Chondrocyte (in vitro differentiated cells): ENCODE results near the gene KIF25. TPM values are rescaled to one million over a fixed set of nuclear protein-coding genes. Genes with fewer than 3 reads are reported as not detected.

Source experiments
- DNase-seq: peaks from one replicate; pipeline ENCODE4 v3.0.0; 2021; ENCODE audit warnings: mixed read lengths, low spot score
- H3K27ac Mint-ChIP-seq: one replicate; pipeline ENCODE4 v1.8.0; 2021; ENCODE audit warnings: mild to moderate bottlenecking, moderate library complexity, mixed read lengths; ENCODE audit not compliant: unreplicated experiment
- H3K27me3 Mint-ChIP-seq: 2 replicates; pipeline ENCODE4 v1.8.0; 2021; ENCODE audit warnings: low read depth, mixed read lengths
- H3K36me3 Mint-ChIP-seq: 2 replicates; pipeline ENCODE4 v1.8.0; 2021; ENCODE audit warnings: low read depth, mixed read lengths
- H3K4me1 Mint-ChIP-seq: 2 replicates; pipeline ENCODE4 v1.8.0; 2021; ENCODE audit warnings: low read depth, mild to moderate bottlenecking, mixed read lengths
- H3K4me3 Mint-ChIP-seq: one replicate; pipeline ENCODE4 v1.8.0; 2021; ENCODE audit warnings: mild to moderate bottlenecking, moderate library complexity, mixed read lengths; ENCODE audit not compliant: unreplicated experiment
- H3K9me3 Mint-ChIP-seq: 2 replicates; pipeline ENCODE4 v1.8.0; 2021; ENCODE audit warnings: low read depth, mixed read lengths
- total RNA-seq: library from RNA; stranded (reverse); gene quantifications from 3 replicates; pipeline ENCODE4 v1.2.1, GENCODE V29; 2021
- TF ChIP-seq, protein P1 (sequence below): fragments of 200-600 bp; sonication (generic); IDR thresholded peaks from 2 replicates; pipeline ENCODE4 v1.5.0; 2021; ENCODE audit warnings: antibody characterized with exemption, mild to moderate bottlenecking, moderate library complexity

KIF25 gene
- total RNA-seq, 1 donor from 2014 or later = not detected

DNA sequence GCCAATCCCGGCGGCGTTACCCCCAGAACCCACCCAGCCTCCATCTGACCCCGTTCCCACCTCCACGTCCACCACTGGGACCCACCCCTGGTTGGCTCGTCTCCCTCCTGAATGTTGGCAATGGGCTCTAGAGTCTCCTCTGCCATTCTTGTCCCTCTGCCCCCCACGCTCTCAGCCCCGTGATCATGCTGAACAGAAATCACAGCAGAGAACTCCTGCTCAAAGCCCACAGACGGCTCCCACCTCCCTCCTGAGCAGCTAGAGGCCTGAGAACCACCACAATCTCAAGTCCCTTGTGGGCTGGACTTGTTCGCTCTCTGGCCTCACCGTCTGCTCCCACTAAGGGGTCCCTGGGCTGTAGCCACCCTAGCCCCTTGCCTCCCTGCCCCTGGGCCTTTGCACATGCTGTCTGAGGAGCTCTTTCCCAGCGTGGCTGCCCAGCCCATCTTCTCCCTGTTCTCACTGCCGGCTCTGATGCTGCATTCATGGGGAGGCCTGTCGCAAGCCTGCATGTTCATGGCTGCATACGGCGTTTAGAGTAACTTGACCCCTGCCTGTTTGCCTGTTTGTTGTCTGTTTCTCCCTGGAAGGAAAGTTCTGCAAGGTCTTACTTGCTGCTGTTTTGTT, 92.7 kb downstream of the KIF25 start:
- H3K4me1 Mint-ChIP-seq = peaks cover 20% of the 10 kb centered on the region
- H3K27me3 Mint-ChIP-seq = peaks cover 5% of the 10 kb centered on the region
- H3K36me3 Mint-ChIP-seq = no peaks in the 10 kb centered on the region
- TF ChIP-seq, protein P1, sequence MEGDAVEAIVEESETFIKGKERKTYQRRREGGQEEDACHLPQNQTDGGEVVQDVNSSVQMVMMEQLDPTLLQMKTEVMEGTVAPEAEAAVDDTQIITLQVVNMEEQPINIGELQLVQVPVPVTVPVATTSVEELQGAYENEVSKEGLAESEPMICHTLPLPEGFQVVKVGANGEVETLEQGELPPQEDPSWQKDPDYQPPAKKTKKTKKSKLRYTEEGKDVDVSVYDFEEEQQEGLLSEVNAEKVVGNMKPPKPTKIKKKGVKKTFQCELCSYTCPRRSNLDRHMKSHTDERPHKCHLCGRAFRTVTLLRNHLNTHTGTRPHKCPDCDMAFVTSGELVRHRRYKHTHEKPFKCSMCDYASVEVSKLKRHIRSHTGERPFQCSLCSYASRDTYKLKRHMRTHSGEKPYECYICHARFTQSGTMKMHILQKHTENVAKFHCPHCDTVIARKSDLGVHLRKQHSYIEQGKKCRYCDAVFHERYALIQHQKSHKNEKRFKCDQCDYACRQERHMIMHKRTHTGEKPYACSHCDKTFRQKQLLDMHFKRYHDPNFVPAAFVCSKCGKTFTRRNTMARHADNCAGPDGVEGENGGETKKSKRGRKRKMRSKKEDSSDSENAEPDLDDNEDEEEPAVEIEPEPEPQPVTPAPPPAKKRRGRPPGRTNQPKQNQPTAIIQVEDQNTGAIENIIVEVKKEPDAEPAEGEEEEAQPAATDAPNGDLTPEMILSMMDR = no peak
- no peak overlapping the region for H3K4me3 Mint-ChIP-seq
- H3K9me3 Mint-ChIP-seq = peaks cover 2% of the 10 kb centered on the region
- DNase-seq = peak; percentile 62
- no peak overlapping the region for H3K27ac Mint-ChIP-seq

DNA sequence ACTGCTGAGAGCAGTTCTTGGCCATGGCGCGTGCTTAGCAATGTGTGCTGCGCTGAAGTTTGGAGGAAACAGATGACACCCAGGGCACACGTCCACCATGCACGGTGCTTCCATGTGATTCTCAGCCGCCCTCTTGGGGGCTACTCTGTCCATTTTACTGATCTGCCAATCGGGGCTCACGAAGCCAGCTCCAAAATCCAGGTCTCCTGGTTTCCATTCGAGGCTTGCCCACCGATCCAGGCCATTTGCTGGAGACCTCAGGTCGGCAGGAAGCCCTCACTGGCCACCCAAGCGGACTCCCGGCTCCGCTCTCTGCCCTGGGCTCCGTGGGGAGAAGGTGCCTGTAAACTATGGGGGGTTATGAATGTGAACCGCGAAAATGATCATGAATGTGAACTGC, 93.2 kb downstream of the KIF25 start:
- DNase-seq = peak; percentile 51
- Mint-ChIP-seq H3K9me3 (peaks cover 2% of the 10 kb centered on the region), H3K27ac (no peak overlapping the region), H3K4me1 (peaks cover 20% of the 10 kb centered on the region), H3K36me3 (no peaks in the 10 kb centered on the region), H3K27me3 (peaks cover 5% of the 10 kb centered on the region), H3K4me3 (no peak overlapping the region)
- TF ChIP-seq, protein P1 = no peak

DNA sequence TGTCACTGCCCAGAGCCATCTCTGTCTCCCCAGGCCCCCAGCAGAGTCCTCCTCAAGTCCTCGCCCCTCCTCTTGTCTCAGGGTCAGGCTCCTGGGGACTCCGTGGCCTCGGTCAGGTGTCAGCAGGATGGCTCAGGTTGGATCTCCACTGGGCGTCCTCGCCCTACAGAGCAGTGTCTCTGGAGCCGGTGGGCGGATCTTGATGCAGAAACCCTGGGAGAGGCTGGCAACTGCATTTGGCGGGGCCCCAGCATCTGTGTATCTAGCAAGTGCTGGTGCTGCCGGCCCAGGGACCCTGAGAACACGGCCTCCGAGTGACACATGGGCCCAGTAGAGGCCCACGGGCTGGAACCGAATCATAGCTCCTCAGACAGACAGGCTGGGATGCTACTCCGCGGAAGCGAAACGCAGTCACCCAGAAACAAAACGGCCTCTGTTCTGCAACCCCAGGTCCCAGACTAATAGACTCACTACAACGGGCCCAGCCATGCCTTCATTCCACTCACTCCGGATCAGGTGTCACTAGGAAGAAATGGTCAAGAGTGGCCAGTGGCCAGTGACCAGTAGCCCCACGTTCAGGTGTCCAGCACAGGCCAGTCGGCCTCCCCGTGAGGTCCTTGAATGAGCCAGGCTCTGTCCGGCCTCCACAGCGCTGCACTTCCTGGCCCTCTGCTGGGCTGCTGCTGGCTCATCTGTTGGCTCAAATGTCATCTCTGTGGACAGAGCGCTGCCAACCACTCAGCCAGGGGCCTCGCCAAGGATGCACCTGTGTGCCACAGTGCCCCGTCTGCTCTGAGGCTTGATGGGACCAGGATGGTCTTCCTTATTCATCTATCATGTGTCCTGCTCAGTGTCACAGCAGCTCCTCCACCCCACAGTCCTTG, 94.2 kb downstream of the KIF25 start:
- peaks cover 20% of the 10 kb centered on the region for H3K4me1 Mint-ChIP-seq
- peaks cover 2% of the 10 kb centered on the region for H3K9me3 Mint-ChIP-seq
- no peak overlapping the region for H3K4me3 Mint-ChIP-seq
- TF ChIP-seq, protein P1 = no peak
- peak; percentile 63 for DNase-seq
- H3K27me3 Mint-ChIP-seq = peaks cover 5% of the 10 kb centered on the region
- no peak overlapping the region for H3K27ac Mint-ChIP-seq
- H3K36me3 Mint-ChIP-seq = no peaks in the 10 kb centered on the region

DNA sequence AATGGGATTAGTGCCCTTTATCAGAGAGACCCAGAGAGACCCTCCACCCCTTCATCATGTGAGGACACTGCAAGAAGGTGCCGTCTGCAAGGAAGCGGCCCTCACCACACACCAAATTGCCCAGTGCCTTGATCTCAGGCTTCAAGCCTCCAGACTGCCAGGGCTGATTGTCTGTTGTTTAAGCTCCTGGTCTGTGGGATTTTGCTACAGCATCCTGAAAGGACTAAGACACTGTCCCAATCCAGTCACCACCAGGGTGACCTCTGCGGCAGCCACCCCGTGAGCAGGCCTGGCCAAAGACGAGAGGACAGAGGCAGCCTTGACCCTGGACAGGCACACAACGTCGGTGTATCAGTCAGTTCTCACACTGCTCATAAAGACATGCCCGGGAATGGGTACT, 95.1 kb downstream of the KIF25 start:
- Mint-ChIP-seq H3K4me3 (no peak overlapping the region), H3K4me1 (peaks cover 19% of the 10 kb centered on the region), H3K27me3 (peaks cover 5% of the 10 kb centered on the region), H3K9me3 (peaks cover 2% of the 10 kb centered on the region), H3K27ac (no peak overlapping the region), H3K36me3 (no peaks in the 10 kb centered on the region)
- DNase-seq = peak; percentile 59
- TF ChIP-seq, protein P1 = no peak

DNA sequence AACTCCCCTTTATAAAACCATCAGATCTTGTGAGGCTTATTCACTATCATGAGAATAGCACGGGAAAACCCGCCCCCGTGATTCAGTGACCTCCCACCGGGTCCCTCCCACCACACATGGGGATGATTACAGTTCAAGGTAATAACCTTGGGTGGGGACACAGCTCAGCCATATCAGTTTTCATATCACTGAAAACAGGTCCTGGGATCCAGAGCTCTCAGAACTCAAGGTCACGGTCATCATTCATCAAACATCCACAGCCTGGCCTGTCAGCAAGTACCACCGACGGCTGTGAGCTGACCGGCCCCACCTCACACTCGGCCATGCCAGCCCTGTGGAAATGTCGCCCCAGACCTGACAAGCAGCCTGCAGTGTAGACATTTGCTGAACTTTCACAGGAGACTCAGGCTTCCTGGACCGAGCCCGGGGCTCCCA, 95.6 kb downstream of the KIF25 start:
- no peak overlapping the region for H3K4me3 Mint-ChIP-seq
- DNase-seq = peak; percentile 62
- peaks cover 5% of the 10 kb centered on the region for H3K27me3 Mint-ChIP-seq
- peaks cover 2% of the 10 kb centered on the region for H3K9me3 Mint-ChIP-seq
- peaks cover 14% of the 10 kb centered on the region for H3K4me1 Mint-ChIP-seq
- TF ChIP-seq, protein P1 = no peak
- H3K36me3 Mint-ChIP-seq = no peaks in the 10 kb centered on the region
- H3K27ac Mint-ChIP-seq = no peak overlapping the region
